HG03439 (cell line): ENCODE results near the gene OAS2.

Source experiments
- ATAC-seq: cut with Tn5 transposase; IDR thresholded peaks from one replicate; pipeline ENCODE4 v1.9.1; 2021; ENCODE audit warnings: mild to moderate bottlenecking, moderate library complexity; ENCODE audit not compliant: unreplicated experiment

OAS2 gene

DNA sequence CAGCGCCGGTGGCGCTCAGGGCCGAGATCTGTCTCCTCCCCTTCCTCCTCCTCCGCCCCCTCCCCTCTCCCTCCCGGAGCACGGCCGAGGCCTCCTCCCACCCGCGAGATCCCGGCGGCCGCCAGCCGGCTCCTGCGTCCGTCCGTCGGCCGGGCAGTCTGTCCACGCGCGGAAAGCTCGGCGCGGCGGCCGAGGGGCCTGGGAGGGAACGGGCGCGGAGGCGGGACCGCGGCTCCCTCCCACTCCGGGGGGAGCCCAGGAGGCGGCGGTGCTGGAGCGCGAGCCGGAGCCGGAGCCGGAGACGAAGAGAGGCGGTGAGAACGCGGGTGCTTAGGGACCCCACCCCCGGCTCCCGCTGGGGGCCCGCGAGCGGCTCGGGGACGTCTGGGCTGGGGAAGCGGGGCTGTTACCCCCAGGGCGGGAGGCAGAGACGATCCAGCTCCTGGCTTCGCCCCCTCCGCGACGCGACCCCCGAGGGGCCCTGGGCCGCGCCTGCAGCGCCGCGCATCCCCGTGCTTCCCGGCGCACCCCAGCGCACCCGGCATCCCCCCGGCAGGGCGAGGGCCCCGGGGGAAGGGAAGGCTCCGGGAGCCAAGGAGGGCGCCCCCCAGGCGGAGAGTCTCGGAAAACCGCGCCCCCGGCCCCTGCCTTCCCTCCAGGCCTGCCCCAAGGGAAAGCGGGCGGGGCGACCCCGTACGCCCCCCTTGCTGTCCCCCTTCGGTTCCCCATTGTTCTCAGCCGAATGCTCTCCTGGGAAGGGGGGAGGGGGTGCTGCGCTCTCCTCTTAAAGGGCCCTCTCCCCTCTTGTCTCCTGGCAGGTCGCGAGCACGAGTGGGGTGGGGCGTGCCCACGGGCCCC is 78.5 kb downstream of the OAS2 start, which contains the start of gene DTX1:
DTX1 (plus strand) TSS at position 100 of the 858 bp plus-strand sequence. CDS start 1,463 bp downstream, outside the sequence.
- no peak for ATAC-seq

DNA sequence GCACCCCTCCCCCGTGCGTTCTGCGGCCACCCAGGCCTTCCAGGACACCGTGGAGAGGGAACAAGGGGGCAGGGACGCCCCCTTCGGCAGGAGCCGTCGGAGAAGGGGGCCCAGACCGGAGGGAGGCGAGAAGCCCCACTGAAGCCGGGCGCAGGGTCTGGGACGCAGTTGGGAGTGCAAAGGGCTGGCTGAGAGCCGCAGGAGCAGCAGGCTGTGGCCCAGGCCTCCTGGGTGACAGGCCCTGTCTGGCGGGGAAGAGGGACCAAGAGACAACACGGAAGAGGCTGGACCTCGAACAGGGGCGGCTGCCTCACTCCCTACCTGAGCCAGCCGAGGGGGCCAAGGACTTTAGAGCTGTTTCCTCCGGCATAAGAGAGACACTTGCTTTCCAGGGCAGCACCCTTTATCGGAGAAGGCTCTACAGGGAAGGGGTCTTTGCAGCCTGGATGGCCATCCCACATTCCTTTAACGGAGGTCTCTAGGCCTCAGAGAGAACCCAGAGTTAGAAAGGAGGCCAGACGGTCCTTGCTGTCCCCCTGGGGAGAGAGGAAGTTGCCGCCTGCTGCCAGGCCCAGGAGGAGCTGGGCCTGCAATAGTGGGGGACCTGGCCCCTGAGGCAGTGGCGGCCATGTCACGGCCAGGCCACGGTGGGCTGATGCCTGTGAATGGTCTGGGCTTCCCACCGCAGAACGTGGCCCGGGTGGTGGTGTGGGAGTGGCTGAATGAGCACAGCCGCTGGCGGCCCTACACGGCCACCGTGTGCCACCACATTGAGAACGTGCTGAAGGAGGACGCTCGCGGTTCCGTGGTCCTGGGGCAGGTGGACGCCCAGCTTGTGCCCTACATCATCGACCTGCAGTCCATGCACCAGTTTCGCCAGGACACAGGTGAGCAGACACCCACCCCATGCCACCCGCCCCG is 79.5 kb downstream of the OAS2 start:
- no peak for ATAC-seq

DNA sequence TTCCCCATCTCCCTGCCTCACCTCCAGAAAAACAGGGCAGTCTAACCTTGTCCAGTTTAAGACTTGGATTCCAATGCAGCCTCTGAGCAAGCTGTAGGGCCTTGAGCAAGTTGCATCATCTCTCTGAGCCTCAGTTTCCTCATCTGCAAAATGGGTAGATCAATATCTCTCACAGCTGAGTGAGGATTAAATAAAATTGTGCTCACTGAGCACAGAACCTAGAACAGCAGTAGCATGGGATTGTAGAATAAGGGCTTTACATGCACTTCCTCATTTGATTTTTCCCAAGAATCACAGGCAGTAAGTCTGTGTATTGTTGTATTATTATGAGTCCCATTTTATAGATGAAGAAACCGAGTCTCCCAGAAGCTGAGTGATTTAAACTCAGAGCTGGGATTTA is 80.2 kb downstream of the OAS2 start:
- ATAC-seq, result no peak

DNA sequence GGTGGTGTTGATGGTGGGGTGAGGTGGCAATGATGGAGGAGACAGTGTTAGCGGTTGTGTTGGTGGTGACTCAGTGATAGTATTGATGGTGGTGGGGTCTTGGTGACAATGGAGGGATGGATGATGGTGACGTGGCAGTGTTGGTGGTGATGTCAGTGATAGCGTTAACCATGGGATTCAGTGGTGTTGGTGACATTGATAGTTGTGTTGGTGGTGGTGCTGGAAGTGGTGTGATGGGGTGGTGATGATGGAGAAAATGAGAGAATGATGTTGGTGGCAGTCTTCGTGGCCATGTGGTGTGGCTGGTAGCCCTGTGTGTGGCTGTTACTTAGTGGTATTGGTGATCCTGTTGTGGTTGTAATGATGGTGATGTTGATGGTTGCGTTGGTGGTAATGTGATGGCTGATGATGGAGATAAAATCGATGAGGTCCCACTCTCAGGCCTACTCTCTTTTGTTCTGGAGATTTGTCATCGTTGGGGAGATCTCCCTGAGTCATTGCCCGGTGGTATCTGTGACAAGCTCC is 80.8 kb downstream of the OAS2 start:
- ATAC-seq, result no peak

DNA sequence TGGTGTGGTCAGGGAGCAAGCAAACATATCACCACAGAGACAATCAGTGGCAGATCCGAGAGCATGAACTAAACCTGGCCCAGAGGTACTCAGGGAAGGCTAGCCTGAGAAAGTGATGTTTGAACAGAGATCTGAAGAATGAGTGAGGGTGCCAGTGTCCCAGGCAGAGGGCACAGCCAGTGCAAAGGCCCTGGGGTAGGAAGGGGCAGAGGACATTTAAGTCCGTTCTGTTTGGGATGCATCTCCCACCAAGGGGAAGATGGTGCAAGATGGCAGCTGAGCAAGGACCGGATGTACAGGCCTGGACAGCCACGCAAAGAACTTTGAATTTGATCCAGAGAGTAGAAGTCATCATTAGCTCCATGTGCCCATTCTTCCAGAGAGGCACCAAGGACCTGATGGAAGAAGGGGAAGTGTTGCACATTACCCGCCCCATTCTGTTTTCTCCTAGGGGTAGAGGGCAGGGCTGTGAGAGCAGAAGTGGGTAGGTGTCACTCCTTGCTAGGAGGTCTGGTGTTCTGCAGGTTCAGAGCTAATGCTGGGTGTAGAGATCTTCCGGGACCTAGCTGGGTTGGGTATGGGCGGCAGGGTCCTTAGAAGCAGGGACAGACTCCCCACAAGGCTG is 82.1 kb downstream of the OAS2 start:
- no peak for ATAC-seq

DNA sequence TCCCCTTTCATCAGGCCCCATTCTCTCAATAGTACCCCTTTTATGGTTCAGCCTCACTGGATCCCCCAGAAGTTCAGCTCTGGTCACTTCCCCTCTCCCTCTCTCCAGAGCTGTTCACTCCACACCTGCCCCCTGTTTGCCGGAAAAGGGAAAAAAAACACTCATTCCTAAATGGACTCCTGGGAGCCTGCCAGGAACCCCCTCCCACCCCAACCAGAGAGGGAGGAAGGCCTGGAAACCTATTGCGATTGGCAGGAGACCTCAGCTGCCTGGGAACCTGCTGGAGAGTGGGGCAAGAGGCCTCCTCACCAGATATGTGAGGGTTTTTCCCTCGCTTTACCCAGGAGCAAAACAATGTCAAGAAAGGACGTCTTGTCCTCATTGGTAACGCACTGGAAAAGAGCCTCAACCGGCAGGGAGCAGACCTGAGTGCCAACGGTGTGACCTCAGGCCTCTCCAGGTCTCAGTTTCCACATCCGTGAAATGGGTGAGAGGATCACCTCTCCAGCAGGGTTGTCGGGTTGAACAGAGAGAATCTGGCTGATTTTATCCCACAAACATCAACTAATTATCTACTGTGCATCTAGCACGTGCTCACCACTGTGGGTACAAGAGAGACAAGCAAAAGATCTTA is 82.9 kb downstream of the OAS2 start:
- ATAC-seq, result no peak
